ENCODE results near the gene CLTC.
"Not testable (repeated sequence)": the region's sequence is repeated elsewhere in the genome, so short reads cannot be mapped to it uniquely, and the experiment has no call there.

Gene CLTC

DNA sequence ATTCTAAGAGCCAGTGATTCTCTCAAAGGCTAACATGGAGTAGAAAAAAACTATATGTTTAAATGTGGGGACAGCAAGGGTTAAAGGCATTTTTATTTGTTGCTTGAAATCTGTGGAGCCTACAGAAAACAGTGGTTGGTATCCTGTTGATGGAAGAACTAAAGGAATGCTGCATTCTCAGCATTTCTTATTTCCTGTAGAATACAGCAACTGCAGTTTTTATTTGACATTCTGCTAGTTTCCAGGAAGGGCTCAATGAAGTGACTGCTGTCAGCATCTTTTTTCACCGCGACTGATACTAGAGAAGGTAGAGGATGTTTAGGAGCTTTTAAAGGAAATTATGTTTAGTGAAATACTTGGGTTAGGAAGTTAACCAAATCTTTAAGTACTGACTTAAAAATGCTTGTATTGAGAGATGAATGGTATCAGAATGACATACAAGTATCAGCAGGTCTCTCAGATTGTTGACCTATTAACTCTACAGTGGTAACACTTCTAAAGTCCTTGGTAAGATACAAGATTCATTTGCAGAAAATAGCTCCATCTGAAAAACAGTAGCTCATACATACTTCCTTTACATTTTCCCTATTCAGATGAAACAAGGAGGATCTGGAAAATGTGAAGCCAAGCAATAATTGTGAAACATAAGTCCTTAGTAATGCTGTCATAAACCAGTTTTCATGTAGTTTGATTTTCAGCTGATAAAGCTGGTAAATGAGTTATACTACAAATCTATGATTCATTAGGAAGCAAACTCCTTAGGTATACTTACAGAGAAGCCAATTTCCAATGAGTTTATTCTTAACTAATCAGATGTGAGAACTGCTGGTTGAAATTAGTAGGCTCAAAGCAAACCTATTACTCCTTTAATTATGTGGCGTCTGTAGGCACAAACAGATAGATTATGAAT lies 15.2 kb downstream of the CLTC start:
- DNase-seq, result no peak

DNA sequence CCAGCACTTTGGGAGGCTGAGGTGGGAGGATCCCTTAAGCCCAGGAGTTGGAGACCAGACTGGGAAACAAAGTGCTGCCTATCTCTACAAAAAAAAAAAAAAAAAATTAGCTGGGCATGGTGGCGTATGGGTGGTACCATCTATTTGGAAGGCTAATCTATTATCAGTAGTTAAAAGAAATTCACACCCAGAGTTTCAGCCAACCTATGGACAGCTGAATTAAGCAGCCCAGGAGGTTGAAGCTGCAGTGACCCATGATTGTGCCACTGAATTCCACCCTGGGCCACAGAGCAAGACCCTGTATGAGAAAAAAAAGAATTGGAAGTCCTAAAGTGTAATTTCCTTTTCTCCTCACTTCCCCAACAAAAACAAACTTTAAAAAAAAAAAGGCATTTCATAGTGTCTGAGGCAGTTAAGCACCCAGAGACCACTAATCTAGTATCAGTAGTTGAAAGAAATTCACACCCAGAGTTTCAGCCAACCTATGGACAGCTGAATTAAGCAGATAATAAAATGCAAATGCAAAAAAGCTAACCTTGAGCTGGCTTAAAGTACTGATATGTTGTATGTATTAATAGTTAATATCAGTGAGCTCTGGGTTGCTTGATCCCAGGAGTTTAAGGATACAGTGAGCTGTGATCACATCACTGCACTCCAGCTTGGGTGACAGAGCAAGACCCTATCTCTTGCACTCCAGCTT lies 18.1 kb downstream of the CLTC start:
- no peak for DNase-seq

- no peak for DNase-seq
These were observed 18.9 kb downstream of the CLTC start for GRCh38 chr17:59638553-59638952.

GRCh38 chr17:59641799-59642484 lies 22.2 kb downstream of the CLTC start:
- no peak for DNase-seq

DNA sequence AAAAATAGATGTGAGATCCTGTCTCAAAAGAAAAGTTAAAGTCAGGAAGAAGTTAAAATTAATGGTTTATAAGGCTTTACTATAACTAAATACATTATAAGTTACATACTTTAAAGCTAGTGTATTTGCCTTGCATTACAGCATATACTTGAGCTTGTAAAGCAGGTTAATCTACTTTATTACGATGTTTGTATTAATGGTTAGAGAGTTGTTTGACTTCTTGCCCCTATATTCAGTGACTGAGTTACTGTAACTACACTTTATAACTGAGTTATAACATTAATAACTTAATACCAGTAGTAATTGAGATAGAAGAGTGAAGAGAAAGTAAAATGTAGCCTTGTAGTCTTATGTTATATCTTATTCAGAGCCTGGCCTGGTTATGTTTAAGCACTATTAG lies 22.9 kb downstream of the CLTC start:
- no peak for DNase-seq

DNA sequence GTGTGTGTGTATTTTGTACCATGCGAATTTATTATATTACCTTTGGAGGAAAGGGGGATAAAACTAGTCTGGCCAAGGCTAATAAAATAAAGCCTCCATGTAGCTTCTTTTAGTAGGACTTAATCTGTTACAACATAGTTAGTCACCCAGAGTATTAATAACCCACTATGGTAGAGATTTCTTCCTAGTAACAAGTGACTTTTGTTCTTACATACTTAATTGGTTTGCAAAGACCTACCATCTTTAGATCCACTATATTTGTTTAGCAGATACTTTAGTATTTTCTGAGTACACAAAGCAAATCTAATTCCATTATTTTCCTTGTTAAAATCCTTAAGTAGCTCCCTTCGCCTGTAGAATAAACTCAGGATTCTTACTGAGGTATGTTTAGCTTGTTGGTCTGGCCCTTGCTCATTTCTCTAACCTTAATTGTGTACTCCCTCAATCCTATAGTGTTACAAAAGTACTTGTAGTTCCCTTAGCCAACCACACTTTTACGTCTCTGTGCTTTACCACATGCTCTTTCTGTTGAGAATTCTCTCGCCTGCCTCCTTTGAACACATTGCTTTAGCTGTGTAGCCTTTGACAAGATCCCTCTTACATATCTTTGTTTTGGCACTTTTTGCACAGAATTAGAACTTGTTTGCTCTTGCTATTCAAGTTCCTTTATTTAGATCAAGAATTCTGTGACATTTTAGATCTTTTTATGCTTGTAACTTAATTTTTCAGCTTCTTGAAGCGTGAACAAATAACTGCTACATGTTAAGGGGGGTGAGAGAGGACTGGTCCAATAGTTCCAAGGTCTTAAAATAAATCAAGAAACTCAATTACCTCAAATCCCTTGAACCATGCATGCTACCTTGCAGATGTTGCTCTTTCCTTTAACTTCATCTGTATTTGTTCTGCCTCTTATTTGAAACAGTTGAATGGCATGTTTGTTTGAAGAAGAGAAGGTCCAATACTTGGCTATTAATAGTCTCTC lies 23.8 kb downstream of the CLTC start:
- DNase-seq, result no peak

- no peak for DNase-seq
These were observed 27.6 kb downstream of the CLTC start for GRCh38 chr17:59647288-59647687.

GRCh38 chr17:59649886-59650285 lies 30.2 kb downstream of the CLTC start:
- no peak for DNase-seq

- DNase-seq, result no peak
These were observed 30.9 kb downstream of the CLTC start for GRCh38 chr17:59650642-59651041.

GRCh38 chr17:59651346-59651745 lies 31.7 kb downstream of the CLTC start:
- no peak for DNase-seq

GRCh38 chr17:59652119-59652518 lies 32.4 kb downstream of the CLTC start:
- DNase-seq, result no peak

GRCh38 chr17:59656624-59657023 lies 36.9 kb downstream of the CLTC start:
- DNase-seq, result not testable (repeated sequence)

GRCh38 chr17:59666235-59666634 lies 46.5 kb downstream of the CLTC start:
- no peak for DNase-seq

GRCh38 chr17:59668816-59669215 lies 49.1 kb downstream of the CLTC start:
- DNase-seq, result no peak

GRCh38 chr17:59669411-59669810 lies 49.7 kb downstream of the CLTC start:
- no peak for DNase-seq

GRCh38 chr17:59669944-59670343 lies 50.2 kb downstream of the CLTC start:
- no peak for DNase-seq

DNA sequence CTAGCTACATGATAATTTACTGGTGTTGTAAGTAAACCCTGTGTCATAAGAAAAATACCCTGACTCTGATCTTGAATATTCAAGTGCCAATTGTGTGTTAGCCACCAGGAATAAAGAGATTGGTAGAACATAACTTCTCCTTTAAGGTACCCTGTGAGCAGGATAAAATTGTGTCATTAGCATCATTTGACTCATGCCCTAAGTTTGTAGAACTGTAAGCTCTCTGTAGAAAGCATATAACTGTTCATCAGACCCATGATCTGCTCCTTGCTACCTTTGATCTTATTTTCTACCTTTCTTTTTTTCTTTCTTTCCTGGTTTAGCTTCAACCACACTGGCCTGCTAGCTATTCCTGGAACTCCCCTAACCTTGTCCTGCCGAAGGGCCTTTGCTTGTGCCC lies 51.7 kb downstream of the CLTC start:
- no peak for DNase-seq

- DNase-seq, result no peak
These were observed 55.5 kb downstream of the CLTC start for GRCh38 chr17:59675231-59675630.

- no peak for DNase-seq
These were observed 57.0 kb downstream of the CLTC start for GRCh38 chr17:59676716-59677115.

DNA sequence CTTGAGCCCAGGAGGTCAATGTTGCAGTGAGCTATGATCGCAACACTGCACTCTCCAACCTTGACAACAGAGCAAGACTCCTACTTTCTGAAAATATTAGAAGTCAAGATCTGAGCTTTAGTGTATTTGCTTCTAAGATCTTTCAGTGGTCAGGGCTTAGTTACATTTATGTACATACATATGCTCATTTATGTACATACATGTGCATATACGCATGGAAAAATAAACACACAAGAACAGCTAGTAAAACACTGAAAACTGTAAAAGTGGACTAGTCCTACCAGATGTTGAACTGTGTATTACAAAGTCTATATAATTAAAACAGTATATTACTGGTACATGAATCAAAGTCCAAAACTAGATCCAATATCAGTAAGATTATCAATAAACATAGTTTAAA lies 59.2 kb downstream of the CLTC start:
- DNase-seq, result no peak

DNA sequence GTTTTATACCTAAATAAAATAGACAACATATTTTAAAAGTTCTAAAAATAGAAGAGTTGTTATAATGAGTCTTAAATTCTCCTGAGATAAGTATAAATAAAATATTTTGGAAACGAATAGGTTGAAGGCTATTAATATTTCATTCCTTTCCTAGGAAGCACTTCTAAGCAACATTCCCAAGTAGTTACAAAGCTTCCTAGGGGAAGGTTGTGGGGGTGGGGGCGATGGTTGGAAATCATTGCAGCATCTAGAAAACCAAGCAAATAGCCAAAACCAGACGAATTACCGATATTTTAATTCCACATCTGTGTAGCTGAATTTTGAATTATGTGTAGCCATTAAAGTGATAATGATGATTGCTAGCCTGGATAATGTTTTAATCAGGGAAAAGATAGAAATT lies 60.6 kb downstream of the CLTC start:
- no peak for DNase-seq

DNA sequence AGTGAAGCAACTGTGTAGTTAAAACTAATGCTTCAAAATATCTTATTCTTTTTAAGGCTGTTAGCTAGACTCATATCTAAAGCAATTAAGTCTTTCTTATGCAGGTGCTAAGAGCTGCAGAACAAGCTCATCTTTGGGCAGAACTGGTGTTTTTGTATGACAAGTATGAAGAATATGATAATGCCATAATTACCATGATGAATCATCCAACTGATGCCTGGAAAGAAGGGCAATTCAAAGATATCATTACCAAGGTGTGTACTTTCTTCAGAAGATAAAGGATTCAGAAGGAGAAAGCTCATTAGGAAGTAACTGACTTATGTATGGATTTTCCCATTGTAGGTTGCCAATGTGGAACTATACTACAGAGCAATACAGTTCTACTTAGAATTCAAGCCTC lies 63.6 kb downstream of the CLTC start:
- no peak for DNase-seq

- DNase-seq, result no peak
These were observed 65.3 kb downstream of the CLTC start for GRCh38 chr17:59684967-59685366.
